ENCODE measurements around the gene CD5L. TPM values are rescaled to one million over a fixed set of nuclear protein-coding genes. Genes with fewer than 3 reads are reported as not detected.

Gene CD5L
- total and polyA plus RNA-seq, 4 donors, result 7.9 to 124 (median 35.4) TPM

DNA sequence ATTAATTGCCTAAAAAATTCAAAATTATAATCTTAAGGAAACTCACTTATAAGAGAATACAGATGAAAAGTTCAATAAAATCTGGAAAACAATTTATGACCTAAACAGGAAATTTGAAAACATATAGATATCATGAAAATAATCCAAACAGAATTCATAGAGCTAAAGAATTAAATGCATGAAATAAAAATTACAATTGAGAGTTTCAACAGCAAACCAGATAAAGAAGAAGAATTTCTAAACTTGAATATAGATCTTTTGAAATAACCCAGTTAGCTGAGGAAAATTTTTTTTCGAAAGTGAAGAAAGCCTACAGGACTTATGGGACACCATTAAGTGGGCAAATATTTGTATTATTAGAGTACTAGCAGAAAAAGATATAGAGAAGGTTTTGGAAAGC lies 28.3 kb downstream of the CD5L start:
- Histone ChIP-seq H3K36me3 (ENCODE audit: control insufficient read depth in 4 of 4, insufficient read depth in 3 of 4, low read depth in 1 of 4, low read length in 3 of 4) (no peaks in the 10 kb centered on the region), H3K27ac (ENCODE audit: low read depth in 1 of 2, low read length in 2 of 2) (no peak overlapping the region), H3K9me3 (ENCODE audit: control insufficient read depth in 4 of 4, low read length in 3 of 4) (peaks cover 0 to 14% (median under 1%) of the 10 kb centered on the region in 4 donors), H3K9ac (ENCODE audit: low read depth in 1 of 2, low read length in 2 of 2) (no peak overlapping the region), H3K27me3 (ENCODE audit: control insufficient read depth in 4 of 4, insufficient read depth in 4 of 4, low read length in 3 of 4) (peaks cover 0 to 3% (median 0%) of the 10 kb centered on the region in 4 donors), H3K4me1 (ENCODE audit: control insufficient read depth in 4 of 4, insufficient read depth in 4 of 4, low read length in 3 of 4) (no peaks in the 10 kb centered on the region), H3K4me3 (ENCODE audit: low read depth in 1 of 3, low read length in 3 of 3) (no peak overlapping the region)
- DNase-seq (ENCODE audit: low spot score), result no peak
- TF ChIP-seq GABPA (IDR thresholded peaks at IDR 0.05 in 1 of 2, conservative IDR thresholded peaks at IDR 0.05 in 1 of 2) (no peak), YY1 (IDR thresholded peaks at IDR 0.05) (no peak), SP1 (IDR thresholded peaks at IDR 0.05) (no peak), FOXA2 (IDR thresholded peaks at IDR 0.05) (no peak), TAF1 (conservative IDR thresholded peaks at IDR 0.05) (no peak), FOXA1 (IDR thresholded peaks at IDR 0.05) (no peak), HNF4G (IDR thresholded peaks at IDR 0.05) (no peak), JUND (IDR thresholded peaks at IDR 0.05) (no peak), EGR1 (IDR thresholded peaks at IDR 0.05; ENCODE audit: low read depth in 2 of 2) (no peak)
- TF ChIP-seq, protein P1, sequence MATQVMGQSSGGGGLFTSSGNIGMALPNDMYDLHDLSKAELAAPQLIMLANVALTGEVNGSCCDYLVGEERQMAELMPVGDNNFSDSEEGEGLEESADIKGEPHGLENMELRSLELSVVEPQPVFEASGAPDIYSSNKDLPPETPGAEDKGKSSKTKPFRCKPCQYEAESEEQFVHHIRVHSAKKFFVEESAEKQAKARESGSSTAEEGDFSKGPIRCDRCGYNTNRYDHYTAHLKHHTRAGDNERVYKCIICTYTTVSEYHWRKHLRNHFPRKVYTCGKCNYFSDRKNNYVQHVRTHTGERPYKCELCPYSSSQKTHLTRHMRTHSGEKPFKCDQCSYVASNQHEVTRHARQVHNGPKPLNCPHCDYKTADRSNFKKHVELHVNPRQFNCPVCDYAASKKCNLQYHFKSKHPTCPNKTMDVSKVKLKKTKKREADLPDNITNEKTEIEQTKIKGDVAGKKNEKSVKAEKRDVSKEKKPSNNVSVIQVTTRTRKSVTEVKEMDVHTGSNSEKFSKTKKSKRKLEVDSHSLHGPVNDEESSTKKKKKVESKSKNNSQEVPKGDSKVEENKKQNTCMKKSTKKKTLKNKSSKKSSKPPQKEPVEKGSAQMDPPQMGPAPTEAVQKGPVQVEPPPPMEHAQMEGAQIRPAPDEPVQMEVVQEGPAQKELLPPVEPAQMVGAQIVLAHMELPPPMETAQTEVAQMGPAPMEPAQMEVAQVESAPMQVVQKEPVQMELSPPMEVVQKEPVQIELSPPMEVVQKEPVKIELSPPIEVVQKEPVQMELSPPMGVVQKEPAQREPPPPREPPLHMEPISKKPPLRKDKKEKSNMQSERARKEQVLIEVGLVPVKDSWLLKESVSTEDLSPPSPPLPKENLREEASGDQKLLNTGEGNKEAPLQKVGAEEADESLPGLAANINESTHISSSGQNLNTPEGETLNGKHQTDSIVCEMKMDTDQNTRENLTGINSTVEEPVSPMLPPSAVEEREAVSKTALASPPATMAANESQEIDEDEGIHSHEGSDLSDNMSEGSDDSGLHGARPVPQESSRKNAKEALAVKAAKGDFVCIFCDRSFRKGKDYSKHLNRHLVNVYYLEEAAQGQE (IDR thresholded peaks at IDR 0.05), result no peak
- TF ChIP-seq, protein P2, sequence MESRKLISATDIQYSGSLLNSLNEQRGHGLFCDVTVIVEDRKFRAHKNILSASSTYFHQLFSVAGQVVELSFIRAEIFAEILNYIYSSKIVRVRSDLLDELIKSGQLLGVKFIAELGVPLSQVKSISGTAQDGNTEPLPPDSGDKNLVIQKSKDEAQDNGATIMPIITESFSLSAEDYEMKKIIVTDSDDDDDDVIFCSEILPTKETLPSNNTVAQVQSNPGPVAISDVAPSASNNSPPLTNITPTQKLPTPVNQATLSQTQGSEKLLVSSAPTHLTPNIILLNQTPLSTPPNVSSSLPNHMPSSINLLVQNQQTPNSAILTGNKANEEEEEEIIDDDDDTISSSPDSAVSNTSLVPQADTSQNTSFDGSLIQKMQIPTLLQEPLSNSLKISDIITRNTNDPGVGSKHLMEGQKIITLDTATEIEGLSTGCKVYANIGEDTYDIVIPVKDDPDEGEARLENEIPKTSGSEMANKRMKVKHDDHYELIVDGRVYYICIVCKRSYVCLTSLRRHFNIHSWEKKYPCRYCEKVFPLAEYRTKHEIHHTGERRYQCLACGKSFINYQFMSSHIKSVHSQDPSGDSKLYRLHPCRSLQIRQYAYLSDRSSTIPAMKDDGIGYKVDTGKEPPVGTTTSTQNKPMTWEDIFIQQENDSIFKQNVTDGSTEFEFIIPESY (IDR thresholded peaks at IDR 0.05), result no peak
- TF ChIP-seq, protein P3, sequence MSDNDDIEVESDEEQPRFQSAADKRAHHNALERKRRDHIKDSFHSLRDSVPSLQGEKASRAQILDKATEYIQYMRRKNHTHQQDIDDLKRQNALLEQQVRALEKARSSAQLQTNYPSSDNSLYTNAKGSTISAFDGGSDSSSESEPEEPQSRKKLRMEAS (IDR thresholded peaks at IDR 0.05), result no peak
- TF ChIP-seq, protein P4, sequence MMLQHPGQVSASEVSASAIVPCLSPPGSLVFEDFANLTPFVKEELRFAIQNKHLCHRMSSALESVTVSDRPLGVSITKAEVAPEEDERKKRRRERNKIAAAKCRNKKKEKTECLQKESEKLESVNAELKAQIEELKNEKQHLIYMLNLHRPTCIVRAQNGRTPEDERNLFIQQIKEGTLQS (IDR thresholded peaks at IDR 0.05), result no peak
- WGBS, result 53% methylated on average over 1 of the region's 1 CpG

DNA sequence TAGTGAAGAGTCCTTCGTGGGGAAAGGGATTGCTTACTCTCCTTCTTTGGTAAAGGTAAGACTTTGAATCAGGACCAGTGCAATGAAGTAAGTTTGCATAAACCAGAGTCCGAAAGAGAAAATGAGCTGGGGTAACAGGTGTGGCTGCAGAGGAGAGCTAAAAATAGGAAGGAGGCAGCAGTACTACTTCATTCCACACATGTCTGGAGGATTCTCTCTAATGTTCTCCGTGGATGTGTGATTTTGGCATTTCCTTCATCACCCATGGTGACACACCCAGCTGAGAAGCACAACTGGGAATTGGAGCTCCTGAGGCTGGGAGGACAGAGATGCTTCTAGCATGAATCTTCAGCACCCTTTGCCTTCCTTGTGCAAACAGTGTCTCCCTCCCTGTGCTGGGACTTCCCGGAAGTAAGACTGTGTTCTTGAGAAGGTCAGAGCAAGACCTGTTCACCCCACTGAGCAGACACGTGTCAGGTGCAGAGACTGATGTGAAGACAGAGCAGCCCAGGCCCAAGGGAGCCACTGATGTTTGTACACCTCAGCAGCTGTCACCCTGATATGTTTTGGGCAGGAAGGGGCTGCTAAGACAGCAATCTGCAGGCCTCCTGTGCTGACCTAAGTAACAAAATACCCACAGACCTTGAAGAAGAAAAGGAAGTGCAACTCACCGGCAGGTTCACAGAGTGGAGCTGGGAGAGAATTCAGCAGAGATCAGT lies 35.0 kb downstream of the CD5L start:
- H3K4me3 ChIP-seq (ENCODE audit: low read depth in 1 of 3, low read length in 3 of 3), result no peak overlapping the region

More for the DNA sequence above, 35.0 kb downstream of the CD5L start:
- peaks cover 0 to 5% (median 0%) of the 10 kb centered on the region in 4 donors for H3K9me3 ChIP-seq (ENCODE audit: control insufficient read depth in 4 of 4, low read length in 3 of 4)
- no peak overlapping the region for H3K9ac ChIP-seq (ENCODE audit: low read depth in 1 of 2, low read length in 2 of 2)
- no peaks in the 10 kb centered on the region for H3K36me3 ChIP-seq (ENCODE audit: control insufficient read depth in 4 of 4, insufficient read depth in 3 of 4, low read depth in 1 of 4, low read length in 3 of 4)
- TF ChIP-seq SP1 (IDR thresholded peaks at IDR 0.05) (no peak), HNF4G (IDR thresholded peaks at IDR 0.05) (no peak), EGR1 (IDR thresholded peaks at IDR 0.05; ENCODE audit: low read depth in 2 of 2) (no peak), FOXA1 (IDR thresholded peaks at IDR 0.05) (no peak), GABPA (IDR thresholded peaks at IDR 0.05 in 1 of 2, conservative IDR thresholded peaks at IDR 0.05 in 1 of 2) (no peak), FOXA2 (IDR thresholded peaks at IDR 0.05) (no peak), YY1 (IDR thresholded peaks at IDR 0.05) (no peak), NR2F2 (IDR thresholded peaks at IDR 0.05) (no peak), HNF4A (conservative IDR thresholded peaks at IDR 0.05) (no peak), JUND (IDR thresholded peaks at IDR 0.05) (no peak), RAD21 (IDR thresholded peaks at IDR 0.05) (no peak), TAF1 (conservative IDR thresholded peaks at IDR 0.05) (no peak)
- TF ChIP-seq, protein P5, sequence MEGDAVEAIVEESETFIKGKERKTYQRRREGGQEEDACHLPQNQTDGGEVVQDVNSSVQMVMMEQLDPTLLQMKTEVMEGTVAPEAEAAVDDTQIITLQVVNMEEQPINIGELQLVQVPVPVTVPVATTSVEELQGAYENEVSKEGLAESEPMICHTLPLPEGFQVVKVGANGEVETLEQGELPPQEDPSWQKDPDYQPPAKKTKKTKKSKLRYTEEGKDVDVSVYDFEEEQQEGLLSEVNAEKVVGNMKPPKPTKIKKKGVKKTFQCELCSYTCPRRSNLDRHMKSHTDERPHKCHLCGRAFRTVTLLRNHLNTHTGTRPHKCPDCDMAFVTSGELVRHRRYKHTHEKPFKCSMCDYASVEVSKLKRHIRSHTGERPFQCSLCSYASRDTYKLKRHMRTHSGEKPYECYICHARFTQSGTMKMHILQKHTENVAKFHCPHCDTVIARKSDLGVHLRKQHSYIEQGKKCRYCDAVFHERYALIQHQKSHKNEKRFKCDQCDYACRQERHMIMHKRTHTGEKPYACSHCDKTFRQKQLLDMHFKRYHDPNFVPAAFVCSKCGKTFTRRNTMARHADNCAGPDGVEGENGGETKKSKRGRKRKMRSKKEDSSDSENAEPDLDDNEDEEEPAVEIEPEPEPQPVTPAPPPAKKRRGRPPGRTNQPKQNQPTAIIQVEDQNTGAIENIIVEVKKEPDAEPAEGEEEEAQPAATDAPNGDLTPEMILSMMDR (IDR thresholded peaks at IDR 0.05; ENCODE audit: low read depth, low read length, missing input control), result no peak
- TF ChIP-seq, protein P1 (IDR thresholded peaks at IDR 0.05), result no peak
- H3K4me1 ChIP-seq (ENCODE audit: control insufficient read depth in 4 of 4, insufficient read depth in 4 of 4, low read length in 3 of 4), result no peaks in the 10 kb centered on the region
- H3K27ac ChIP-seq (ENCODE audit: low read depth in 1 of 2, low read length in 2 of 2), result no peak overlapping the region
- DNase-seq (ENCODE audit: low spot score), result no peak
- peaks cover 0 to 13% (median 0%) of the 10 kb centered on the region in 4 donors for H3K27me3 ChIP-seq (ENCODE audit: control insufficient read depth in 4 of 4, insufficient read depth in 4 of 4, low read length in 3 of 4)
- 51% methylated on average over 6 of the region's 6 CpGs for WGBS
